HepG2 (cell line): ENCODE data around the gene NDUFS6.

Experiments
- POLR2A ChIP-seq, 2 experiments: IDR thresholded peaks; 2 replicates each; pipeline ENCODE4 v1.6.1; 2011; ENCODE audit warnings: low read depth in 2 of 2, low read length in 2 of 2, mild to moderate bottlenecking in 1 of 2, moderate library complexity in 1 of 2; ENCODE audit not compliant: insufficient read depth in 1 of 2
- SIN3A ChIP-seq: IDR thresholded peaks from 2 replicates; pipeline ENCODE4 v1.6.1; 2011; ENCODE audit warnings: low read depth, mild to moderate bottlenecking, control low read depth, low read length, borderline replicate concordance
- U2AF2 ChIP-seq: fragments of 200-400 bp; formaldehyde crosslinking; IDR thresholded peaks from 2 replicates; pipeline ENCODE4 v1.6.1; 2017; ENCODE audit warnings: low read depth, mild to moderate bottlenecking, low read length
- ZNF441 ChIP-seq: sonication (generic); formaldehyde crosslinking; IDR thresholded peaks from 2 replicates; pipeline ENCODE4 v1.7.0; 2021; ENCODE audit warnings: missing genetic modification reagents, borderline replicate concordance
- ZNF792 ChIP-seq: IDR thresholded peaks from 2 replicates; pipeline ENCODE4 v1.6.1; 2016
- TF ChIP-seq, protein P1 (sequence below): sonication (generic); formaldehyde crosslinking; IDR thresholded peaks from 2 replicates; pipeline ENCODE4 v1.5.0; 2020; ENCODE audit warnings: mild to moderate bottlenecking, missing genetic modification reagents, borderline replicate concordance
- TF ChIP-seq, protein P2 (sequence below): sonication (generic); formaldehyde crosslinking; IDR thresholded peaks from 2 replicates; pipeline ENCODE4 v1.5.0; 2020; ENCODE audit warnings: missing genetic modification reagents
- TF ChIP-seq, protein P3 (sequence below): sonication (generic); formaldehyde crosslinking; IDR thresholded peaks from 2 replicates; pipeline ENCODE4 v1.4.0; 2020; ENCODE audit warnings: missing genetic modification reagents
- TF ChIP-seq, protein P4 (sequence below): sonication (generic); formaldehyde crosslinking; IDR thresholded peaks from 2 replicates; pipeline ENCODE4 v1.5.0; 2020; ENCODE audit warnings: mild to moderate bottlenecking, missing genetic modification reagents, moderate library complexity
- TF ChIP-seq, protein P5 (sequence below): sonication (generic); formaldehyde crosslinking; IDR thresholded peaks from 2 replicates; pipeline ENCODE4 v1.4.0; 2020; ENCODE audit warnings: missing genetic modification reagents
- TF ChIP-seq, protein P6 (sequence below): IDR thresholded peaks from 2 replicates; pipeline ENCODE4 v1.6.1; 2016; ENCODE audit warnings: low read depth, control low read depth
- TF ChIP-seq, protein P7 (sequence below): sonication (generic); formaldehyde crosslinking; IDR thresholded peaks from 2 replicates; pipeline ENCODE4 v1.8.1; 2023; ENCODE audit warnings: mild to moderate bottlenecking, missing genetic modification reagents

DNA sequence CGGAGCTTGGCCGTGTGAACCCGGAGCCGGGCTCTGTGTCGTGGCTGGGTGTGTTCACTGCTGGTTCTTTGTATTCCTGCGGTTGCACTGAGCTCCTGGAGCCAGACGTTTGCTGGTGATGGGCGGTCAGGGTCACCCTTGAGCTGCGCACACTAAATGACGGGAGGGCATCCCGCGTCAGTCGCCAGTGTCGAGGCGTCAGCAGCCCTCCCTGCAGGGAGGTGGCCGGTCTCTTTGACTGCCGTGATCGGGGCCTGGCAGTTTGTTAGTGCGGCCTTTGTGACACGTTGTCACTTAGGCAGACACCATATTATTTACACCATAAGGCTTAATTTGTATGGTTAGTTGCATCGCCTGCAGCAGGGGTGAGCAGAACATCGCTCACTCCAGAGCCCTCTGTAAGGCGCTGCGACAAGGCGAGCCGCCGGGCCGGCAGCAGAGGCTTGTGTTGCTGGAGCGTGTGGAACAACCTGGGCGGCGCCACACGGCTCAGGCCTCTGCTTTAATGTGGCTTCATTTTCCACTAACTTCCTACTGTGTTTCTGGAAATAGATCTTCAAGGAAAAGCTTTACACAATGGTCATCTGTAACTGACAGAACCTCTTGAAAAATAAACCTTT lies 8.3 kb downstream of the NDUFS6 start:
- TF ChIP-seq, protein P1, sequence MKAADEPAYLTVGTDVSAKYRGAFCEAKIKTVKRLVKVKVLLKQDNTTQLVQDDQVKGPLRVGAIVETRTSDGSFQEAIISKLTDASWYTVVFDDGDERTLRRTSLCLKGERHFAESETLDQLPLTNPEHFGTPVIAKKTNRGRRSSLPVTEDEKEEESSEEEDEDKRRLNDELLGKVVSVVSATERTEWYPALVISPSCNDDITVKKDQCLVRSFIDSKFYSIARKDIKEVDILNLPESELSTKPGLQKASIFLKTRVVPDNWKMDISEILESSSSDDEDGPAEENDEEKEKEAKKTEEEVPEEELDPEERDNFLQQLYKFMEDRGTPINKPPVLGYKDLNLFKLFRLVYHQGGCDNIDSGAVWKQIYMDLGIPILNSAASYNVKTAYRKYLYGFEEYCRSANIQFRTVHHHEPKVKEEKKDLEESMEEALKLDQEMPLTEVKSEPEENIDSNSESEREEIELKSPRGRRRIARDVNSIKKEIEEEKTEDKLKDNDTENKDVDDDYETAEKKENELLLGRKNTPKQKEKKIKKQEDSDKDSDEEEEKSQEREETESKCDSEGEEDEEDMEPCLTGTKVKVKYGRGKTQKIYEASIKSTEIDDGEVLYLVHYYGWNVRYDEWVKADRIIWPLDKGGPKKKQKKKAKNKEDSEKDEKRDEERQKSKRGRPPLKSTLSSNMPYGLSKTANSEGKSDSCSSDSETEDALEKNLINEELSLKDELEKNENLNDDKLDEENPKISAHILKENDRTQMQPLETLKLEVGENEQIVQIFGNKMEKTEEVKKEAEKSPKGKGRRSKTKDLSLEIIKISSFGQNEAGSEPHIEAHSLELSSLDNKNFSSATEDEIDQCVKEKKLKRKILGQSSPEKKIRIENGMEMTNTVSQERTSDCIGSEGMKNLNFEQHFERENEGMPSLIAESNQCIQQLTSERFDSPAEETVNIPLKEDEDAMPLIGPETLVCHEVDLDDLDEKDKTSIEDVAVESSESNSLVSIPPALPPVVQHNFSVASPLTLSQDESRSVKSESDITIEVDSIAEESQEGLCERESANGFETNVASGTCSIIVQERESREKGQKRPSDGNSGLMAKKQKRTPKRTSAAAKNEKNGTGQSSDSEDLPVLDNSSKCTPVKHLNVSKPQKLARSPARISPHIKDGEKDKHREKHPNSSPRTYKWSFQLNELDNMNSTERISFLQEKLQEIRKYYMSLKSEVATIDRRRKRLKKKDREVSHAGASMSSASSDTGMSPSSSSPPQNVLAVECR (CRISPR knock-in tag): no peak
- TF ChIP-seq ZNF792 (CRISPR knock-in tag): no peak
- no peak for TF ChIP-seq SIN3A
- TF ChIP-seq, protein P2, sequence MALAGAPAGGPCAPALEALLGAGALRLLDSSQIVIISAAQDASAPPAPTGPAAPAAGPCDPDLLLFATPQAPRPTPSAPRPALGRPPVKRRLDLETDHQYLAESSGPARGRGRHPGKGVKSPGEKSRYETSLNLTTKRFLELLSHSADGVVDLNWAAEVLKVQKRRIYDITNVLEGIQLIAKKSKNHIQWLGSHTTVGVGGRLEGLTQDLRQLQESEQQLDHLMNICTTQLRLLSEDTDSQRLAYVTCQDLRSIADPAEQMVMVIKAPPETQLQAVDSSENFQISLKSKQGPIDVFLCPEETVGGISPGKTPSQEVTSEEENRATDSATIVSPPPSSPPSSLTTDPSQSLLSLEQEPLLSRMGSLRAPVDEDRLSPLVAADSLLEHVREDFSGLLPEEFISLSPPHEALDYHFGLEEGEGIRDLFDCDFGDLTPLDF (CRISPR knock-in tag): no peak
- TF ChIP-seq, protein P3, sequence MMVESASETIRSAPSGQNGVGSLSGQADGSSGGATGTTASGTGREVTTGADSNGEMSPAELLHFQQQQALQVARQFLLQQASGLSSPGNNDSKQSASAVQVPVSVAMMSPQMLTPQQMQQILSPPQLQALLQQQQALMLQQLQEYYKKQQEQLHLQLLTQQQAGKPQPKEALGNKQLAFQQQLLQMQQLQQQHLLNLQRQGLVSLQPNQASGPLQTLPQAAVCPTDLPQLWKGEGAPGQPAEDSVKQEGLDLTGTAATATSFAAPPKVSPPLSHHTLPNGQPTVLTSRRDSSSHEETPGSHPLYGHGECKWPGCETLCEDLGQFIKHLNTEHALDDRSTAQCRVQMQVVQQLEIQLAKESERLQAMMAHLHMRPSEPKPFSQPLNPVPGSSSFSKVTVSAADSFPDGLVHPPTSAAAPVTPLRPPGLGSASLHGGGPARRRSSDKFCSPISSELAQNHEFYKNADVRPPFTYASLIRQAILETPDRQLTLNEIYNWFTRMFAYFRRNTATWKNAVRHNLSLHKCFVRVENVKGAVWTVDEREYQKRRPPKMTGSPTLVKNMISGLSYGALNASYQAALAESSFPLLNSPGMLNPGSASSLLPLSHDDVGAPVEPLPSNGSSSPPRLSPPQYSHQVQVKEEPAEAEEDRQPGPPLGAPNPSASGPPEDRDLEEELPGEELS (CRISPR knock-in tag): no peak
- TF ChIP-seq, protein P4, sequence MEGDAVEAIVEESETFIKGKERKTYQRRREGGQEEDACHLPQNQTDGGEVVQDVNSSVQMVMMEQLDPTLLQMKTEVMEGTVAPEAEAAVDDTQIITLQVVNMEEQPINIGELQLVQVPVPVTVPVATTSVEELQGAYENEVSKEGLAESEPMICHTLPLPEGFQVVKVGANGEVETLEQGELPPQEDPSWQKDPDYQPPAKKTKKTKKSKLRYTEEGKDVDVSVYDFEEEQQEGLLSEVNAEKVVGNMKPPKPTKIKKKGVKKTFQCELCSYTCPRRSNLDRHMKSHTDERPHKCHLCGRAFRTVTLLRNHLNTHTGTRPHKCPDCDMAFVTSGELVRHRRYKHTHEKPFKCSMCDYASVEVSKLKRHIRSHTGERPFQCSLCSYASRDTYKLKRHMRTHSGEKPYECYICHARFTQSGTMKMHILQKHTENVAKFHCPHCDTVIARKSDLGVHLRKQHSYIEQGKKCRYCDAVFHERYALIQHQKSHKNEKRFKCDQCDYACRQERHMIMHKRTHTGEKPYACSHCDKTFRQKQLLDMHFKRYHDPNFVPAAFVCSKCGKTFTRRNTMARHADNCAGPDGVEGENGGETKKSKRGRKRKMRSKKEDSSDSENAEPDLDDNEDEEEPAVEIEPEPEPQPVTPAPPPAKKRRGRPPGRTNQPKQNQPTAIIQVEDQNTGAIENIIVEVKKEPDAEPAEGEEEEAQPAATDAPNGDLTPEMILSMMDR: no peak
- no peak for TF ChIP-seq U2AF2
- TF ChIP-seq, protein P5, sequence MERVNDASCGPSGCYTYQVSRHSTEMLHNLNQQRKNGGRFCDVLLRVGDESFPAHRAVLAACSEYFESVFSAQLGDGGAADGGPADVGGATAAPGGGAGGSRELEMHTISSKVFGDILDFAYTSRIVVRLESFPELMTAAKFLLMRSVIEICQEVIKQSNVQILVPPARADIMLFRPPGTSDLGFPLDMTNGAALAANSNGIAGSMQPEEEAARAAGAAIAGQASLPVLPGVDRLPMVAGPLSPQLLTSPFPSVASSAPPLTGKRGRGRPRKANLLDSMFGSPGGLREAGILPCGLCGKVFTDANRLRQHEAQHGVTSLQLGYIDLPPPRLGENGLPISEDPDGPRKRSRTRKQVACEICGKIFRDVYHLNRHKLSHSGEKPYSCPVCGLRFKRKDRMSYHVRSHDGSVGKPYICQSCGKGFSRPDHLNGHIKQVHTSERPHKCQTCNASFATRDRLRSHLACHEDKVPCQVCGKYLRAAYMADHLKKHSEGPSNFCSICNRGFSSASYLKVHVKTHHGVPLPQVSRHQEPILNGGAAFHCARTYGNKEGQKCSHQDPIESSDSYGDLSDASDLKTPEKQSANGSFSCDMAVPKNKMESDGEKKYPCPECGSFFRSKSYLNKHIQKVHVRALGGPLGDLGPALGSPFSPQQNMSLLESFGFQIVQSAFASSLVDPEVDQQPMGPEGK: no peak
- no peak for TF ChIP-seq POLR2A (IDR thresholded peaks at IDR 0.05; ENCODE audit: insufficient read depth in 1 of 2, low read depth in 2 of 2, low read length in 2 of 2)
- TF ChIP-seq, protein P6, sequence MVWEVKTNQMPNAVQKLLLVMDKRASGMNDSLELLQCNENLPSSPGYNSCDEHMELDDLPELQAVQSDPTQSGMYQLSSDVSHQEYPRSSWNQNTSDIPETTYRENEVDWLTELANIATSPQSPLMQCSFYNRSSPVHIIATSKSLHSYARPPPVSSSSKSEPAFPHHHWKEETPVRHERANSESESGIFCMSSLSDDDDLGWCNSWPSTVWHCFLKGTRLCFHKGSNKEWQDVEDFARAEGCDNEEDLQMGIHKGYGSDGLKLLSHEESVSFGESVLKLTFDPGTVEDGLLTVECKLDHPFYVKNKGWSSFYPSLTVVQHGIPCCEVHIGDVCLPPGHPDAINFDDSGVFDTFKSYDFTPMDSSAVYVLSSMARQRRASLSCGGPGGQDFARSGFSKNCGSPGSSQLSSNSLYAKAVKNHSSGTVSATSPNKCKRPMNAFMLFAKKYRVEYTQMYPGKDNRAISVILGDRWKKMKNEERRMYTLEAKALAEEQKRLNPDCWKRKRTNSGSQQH: no peak
- TF ChIP-seq ZNF441 (CRISPR knock-in tag): no peak
- TF ChIP-seq, protein P7, sequence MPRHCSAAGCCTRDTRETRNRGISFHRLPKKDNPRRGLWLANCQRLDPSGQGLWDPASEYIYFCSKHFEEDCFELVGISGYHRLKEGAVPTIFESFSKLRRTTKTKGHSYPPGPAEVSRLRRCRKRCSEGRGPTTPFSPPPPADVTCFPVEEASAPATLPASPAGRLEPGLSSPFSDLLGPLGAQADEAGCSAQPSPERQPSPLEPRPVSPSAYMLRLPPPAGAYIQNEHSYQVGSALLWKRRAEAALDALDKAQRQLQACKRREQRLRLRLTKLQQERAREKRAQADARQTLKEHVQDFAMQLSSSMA (CRISPR knock-in tag): no peak
